Upper lobe of left lung (tissue), 6 donors: ENCODE results near the gene NPRL2. TPM values are rescaled to one million over a fixed set of nuclear protein-coding genes. Genes with fewer than 3 reads are reported as not detected.

Experiments used
- ATAC-seq, 2 donors: fragments of 200-7000 bp; cut with Tn5 transposase; one replicate each; pipeline ENCODE4 v1.9.1; 2022; ENCODE audit warnings: mild to moderate bottlenecking in 2 of 2, moderate library complexity in 2 of 2; ENCODE audit not compliant: low FRiP score in 2 of 2
- DNase-seq, 2 donors: peaks; one replicate each; pipeline ENCODE4 v3.0.0-alpha.2; 2019 to 2020
- H3K27ac ChIP-seq, 4 donors: fragments of 200-600 bp; sonication (generic); one replicate each; pipeline ENCODE4 v1.5.1; 2016 to 2019
- H3K27me3 ChIP-seq, 4 donors: fragments of 200-600 bp; sonication (generic); one replicate each; pipeline ENCODE4 v1.5.1; 2017 to 2019
- H3K36me3 ChIP-seq, 4 donors: fragments of 200-600 bp; sonication (generic); one replicate each; pipeline ENCODE4 v1.5.1; 2016 to 2019
- H3K4me1 ChIP-seq, 4 donors: fragments of 200-600 bp; sonication (generic); one replicate each; pipeline ENCODE4 v1.5.1; 2018 to 2019
- H3K4me3 ChIP-seq, 4 donors: fragments of 200-600 bp; sonication (generic); one replicate each; pipeline ENCODE4 v1.5.1; 2017 to 2019; ENCODE audit warnings: mild to moderate bottlenecking in 2 of 4, moderate library complexity in 1 of 4
- H3K9me3 ChIP-seq, 4 donors: fragments of 200-600 bp; sonication (generic); one replicate each; pipeline ENCODE4 v1.5.1; 2018 to 2019
- EP300 ChIP-seq, 4 donors: sonication (generic); formaldehyde crosslinking; IDR thresholded peaks; one replicate each; pipeline ENCODE4 v1.5.1; 2017; ENCODE audit warnings: antibody characterized with exemption in 4 of 4, control low read depth in 2 of 4
- POLR2A ChIP-seq, 4 donors: fragments of 450-650 bp; IDR thresholded peaks; one replicate each; pipeline ENCODE4 v1.5.1; 2016 to 2017; ENCODE audit warnings: antibody characterized with exemption in 4 of 4, mild to moderate bottlenecking in 2 of 4
- POLR2AphosphoS5 ChIP-seq, 2 donors: sonication (generic); formaldehyde crosslinking; IDR thresholded peaks; one replicate each; pipeline ENCODE4 v1.5.1; 2017; ENCODE audit warnings: antibody characterized with exemption in 2 of 2
- WGBS, 2 donors: methylation state at CpG; one replicate each; pipeline ENCODE4 v1.1.5; 2017 to 2018; 5-methylcytosine and 5-hydroxymethylcytosine counted together
- total RNA-seq, 6 donors: library from RNA; depleted of rRNA in 4 of 6; stranded (reverse); fragments of >200 nt in 4 of 6; gene quantifications; one replicate each; pipeline versions ENCODE4 v1.1.0 to v1.2.1, GENCODE V29; 2016 to 2021
- TF ChIP-seq, protein P1 (sequence below), 6 experiments: fragments of 450-650 bp in 4 of 6; fragments of 200-600 bp in 2 of 6; sonication (generic) in 2 of 6; IDR thresholded peaks; one replicate each; pipeline ENCODE4 v1.5.1; 2016 to 2019; ENCODE audit warnings: antibody characterized with exemption in 6 of 6
- donor health status: DM: no; HTN: no; CAD: no; lungs with moderate emphysema.
- donor health status: DM: no; HTN: yes; CAD: no; lungs with severe emphysema.

Gene NPRL2
- total RNA-seq, 6 donors from 2014 or later = 15.0 to 41.9 (median 17.3) TPM

DNA sequence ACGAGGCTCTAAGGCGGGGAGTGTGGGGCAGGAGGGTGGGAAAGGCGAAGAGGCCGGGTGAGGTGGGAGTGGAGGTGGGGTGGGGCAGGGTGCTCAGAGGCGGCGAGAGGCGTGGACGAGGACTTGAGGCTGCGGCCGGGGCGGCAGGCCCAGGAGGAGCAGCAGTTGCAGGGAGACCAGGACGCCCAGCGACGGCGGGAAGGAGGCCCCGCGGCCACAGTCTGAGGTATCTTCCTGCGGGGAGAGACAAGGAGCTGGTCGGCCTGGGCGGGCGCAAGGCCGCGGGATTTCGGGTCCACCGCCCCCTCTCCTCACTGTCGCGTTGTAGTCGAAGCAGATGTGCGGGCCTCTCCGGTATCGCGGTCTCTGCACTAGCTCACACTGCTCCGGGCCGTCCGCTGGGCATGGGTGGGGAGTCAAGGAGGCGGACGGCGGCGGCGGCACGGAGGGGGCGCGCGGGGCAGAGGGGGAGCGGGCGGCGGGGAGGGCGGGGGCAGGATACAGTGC lies 14.1 kb upstream of the NPRL2 start:
- Histone ChIP-seq H3K4me1 (peaks cover 10 to 22% (median 12%) of the 10 kb centered on the region in 4 donors), H3K9me3 (no peaks in the 10 kb centered on the region), H3K27ac (peak overlapping the region; percentile 32 to 76 (median 44)), H3K27me3 (no peaks in the 10 kb centered on the region), H3K36me3 (peaks cover 0 to 7% (median 2%) of the 10 kb centered on the region in 4 donors), H3K4me3 (peak overlapping the region; percentile 53 to 65 (median 58))
- ATAC-seq (peak in 1 of 2 donors; percentile 66), DNase-seq (peak in 1 of 2 donors; percentile 88)
- no peak for TF ChIP-seq POLR2A (IDR thresholded peaks at IDR 0.05)
- no peak for TF ChIP-seq EP300 (IDR thresholded peaks at IDR 0.05)
- TF ChIP-seq, protein P1, sequence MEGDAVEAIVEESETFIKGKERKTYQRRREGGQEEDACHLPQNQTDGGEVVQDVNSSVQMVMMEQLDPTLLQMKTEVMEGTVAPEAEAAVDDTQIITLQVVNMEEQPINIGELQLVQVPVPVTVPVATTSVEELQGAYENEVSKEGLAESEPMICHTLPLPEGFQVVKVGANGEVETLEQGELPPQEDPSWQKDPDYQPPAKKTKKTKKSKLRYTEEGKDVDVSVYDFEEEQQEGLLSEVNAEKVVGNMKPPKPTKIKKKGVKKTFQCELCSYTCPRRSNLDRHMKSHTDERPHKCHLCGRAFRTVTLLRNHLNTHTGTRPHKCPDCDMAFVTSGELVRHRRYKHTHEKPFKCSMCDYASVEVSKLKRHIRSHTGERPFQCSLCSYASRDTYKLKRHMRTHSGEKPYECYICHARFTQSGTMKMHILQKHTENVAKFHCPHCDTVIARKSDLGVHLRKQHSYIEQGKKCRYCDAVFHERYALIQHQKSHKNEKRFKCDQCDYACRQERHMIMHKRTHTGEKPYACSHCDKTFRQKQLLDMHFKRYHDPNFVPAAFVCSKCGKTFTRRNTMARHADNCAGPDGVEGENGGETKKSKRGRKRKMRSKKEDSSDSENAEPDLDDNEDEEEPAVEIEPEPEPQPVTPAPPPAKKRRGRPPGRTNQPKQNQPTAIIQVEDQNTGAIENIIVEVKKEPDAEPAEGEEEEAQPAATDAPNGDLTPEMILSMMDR (IDR thresholded peaks at IDR 0.05) = no peak
- no peak for TF ChIP-seq POLR2AphosphoS5 (IDR thresholded peaks at IDR 0.05)
- 40 to 41% methylated on average over 21 to 39 of the region's 48 CpGs for WGBS, 2 donors

DNA sequence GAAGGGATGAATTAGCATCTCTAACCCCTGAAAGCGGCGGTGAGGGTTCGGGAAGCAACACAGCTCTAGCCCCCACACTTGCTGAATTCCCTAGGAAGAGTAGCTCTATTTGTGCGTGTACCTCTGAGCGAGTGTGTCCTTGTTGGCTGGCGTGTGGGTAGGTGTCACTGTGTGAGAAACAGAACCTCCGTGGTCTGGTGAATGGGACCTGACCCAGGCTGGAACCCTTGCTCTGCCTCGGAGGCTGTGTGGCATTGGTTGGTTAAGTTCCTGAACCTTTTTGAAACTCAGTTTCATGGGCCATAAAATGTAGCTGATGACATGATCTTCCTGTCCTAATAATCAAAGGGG lies 9.2 kb upstream of the NPRL2 start:
- Histone ChIP-seq H3K36me3 (peaks cover 5 to 21% (median 13%) of the 10 kb centered on the region in 4 donors), H3K27me3 (no peaks in the 10 kb centered on the region), H3K9me3 (no peaks in the 10 kb centered on the region), H3K4me3 (peak overlapping the region in 3 of 4 donors; percentile 68 to 79 (median 70)), H3K4me1 (peaks cover 40 to 57% (median 43%) of the 10 kb centered on the region in 4 donors), H3K27ac (peak overlapping the region in 2 of 4 donors; percentile 87 to 90)
- WGBS, 2 donors = 20 to 35% methylated on average over 8 of the region's 8 CpGs
- ATAC-seq = no peak
- TF ChIP-seq POLR2A (IDR thresholded peaks at IDR 0.05) (no peak), EP300 (IDR thresholded peaks at IDR 0.05) (no peak), POLR2AphosphoS5 (IDR thresholded peaks at IDR 0.05) (no peak)
- TF ChIP-seq, protein P1 (IDR thresholded peaks at IDR 0.05) = no peak
- no peak for DNase-seq

DNA sequence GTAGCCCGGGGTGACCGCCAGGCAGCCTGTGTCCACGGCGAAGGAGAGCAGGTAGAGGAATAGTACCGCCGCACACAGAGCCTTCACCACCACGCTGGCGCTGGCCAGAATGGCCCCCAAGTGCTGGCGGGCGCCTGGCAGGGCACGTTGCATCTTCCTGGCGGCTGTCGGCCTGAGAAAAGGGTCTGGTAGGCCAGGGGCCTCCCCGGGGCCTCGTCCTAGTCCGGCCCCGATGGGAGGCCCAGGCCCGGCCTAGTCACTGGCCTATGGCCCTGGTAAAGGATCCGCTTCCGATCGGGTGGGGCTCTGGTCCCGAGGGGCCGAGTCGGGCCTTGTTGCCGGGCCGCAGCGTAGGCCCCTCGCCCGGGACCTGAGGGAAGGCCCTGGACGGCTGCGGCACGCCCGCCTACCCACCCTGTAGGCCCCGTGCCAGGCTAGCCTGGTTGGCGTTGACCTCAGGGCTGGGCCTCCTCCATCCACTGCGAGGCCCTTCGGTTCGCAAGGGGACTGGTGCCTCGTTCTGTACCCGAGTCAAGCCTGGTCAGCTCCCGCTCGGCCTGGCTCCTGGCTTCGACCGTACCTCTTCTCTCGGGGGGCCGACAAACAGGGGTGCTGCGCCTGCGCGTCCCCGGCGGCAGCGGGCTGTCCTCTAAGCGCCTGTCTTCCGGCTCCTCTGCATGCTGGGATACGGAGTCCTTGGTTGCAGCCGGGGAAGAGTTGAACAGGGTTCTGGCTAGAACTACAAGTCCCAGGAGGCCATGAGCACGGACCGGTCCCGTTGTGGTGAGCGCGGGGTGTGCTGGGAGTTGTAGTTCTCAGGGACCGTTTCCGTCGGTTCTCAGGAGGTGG lies 8.6 kb upstream of the NPRL2 start, which contains the start of gene TMEM115:
TMEM115 (minus strand) TSS at position 611 of the 849 bp plus-strand sequence; CDS start at position 153, 458 bp downstream.
- Histone ChIP-seq H3K4me3 (peak within 1 kb of the TSS; percentile 68 to 80 (median 74)), H3K9me3 (no peaks in the 10 kb centered on the region), H3K27me3 (no peaks in the 10 kb centered on the region), H3K27ac (peak within 1 kb of the TSS; percentile 81 to 93 (median 88)), H3K4me1 (peaks cover 36 to 51% (median 37%) of the 10 kb centered on the region in 4 donors), H3K36me3 (peaks cover 11 to 27% (median 17%) of the 10 kb centered on the region in 4 donors)
- TF ChIP-seq EP300 (IDR thresholded peaks at IDR 0.05) (no peak), POLR2A (IDR thresholded peaks at IDR 0.05) (peak in 3 of 4 donors; percentile 48 to 83 (median 75)), POLR2AphosphoS5 (IDR thresholded peaks at IDR 0.05) (peak; percentile 81 to 84)
- TF ChIP-seq, protein P1 (IDR thresholded peaks at IDR 0.05) = peak in 1 of 6 experiments; percentile 9
- 1 to 3% methylated on average over 28 to 33 of the region's 64 CpGs for WGBS, 2 donors
- DNase-seq (peak; percentile 97 to 100), ATAC-seq (peak; percentile 98)

DNA sequence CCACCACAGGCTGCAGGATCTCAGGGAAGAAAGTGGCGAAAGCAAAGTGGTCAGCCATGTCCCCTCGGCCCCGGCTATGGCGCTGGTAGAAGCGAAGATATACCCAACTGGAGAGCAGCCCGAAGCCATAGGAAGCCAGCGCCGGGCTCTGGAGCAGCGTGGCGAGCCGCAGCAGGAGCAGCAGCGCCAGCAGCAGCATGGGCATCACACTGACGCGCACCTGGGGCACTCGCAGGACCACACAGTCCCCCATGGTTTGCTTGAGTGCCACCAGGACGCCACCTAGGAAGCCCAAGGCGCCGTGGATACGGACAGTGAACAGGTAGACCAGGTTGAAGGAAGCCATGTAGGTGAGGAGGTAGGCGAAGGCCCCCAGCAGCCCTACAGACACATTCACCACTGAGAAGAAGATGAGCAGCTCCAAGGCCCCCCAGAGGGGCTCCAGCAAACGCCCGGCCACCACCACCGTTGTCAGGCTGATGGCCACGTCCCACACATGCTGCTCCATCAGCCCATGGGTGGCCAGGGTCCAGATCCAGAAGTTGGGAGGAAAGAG lies 7.9 kb upstream of the NPRL2 start:
- Histone ChIP-seq H3K27ac (peak overlapping the region; percentile 81 to 93 (median 88)), H3K4me3 (peak overlapping the region; percentile 68 to 80 (median 74)), H3K9me3 (no peaks in the 10 kb centered on the region), H3K27me3 (no peaks in the 10 kb centered on the region), H3K4me1 (peaks cover 36 to 50% (median 37%) of the 10 kb centered on the region in 4 donors), H3K36me3 (peaks cover 18 to 34% (median 23%) of the 10 kb centered on the region in 4 donors)
- WGBS, 2 donors = 36 to 39% methylated on average over 10 to 24 of the region's 24 CpGs
- ATAC-seq (no peak), DNase-seq (peak in 1 of 2 donors; percentile 81)
- TF ChIP-seq EP300 (IDR thresholded peaks at IDR 0.05) (no peak), POLR2A (IDR thresholded peaks at IDR 0.05) (no peak), POLR2AphosphoS5 (IDR thresholded peaks at IDR 0.05) (no peak)
- TF ChIP-seq, protein P1 (IDR thresholded peaks at IDR 0.05) = no peak
